ENCODE measurements around the gene UBA52. TPM values are rescaled to one million over a fixed set of nuclear protein-coding genes. Genes with fewer than 3 reads are reported as not detected.

The UBA52 gene
- total RNA-seq, 3 donors from 2014 or later, result 729 to 865 (median 831) TPM

DNA sequence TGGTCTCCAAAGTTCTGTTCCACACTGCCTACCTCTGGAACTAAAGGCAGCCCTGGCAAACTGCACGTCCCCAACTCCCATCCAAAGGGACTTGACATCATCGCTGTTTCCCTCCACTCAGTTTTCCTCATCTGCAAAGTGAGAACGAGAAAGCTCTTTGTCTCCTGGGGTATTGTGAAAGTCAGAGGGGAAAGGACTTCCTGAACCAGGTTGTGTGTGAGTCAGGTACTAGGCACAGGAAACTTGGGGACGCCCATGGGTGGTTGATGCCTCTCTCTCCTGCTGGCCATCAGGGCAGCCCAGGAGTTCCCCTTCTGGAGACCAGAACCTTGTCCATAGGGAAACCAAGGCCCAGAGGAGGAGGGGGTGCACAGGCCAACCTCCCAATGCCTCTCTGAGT lies 30.2 kb downstream of the UBA52 start:
- intact Hi-C loops (cut with DNase I; ENCODE audit: low total_unique reads), result no loop called here
- DNase-seq (ENCODE audit: low spot score in 2 of 2), result no peak
- Histone ChIP-seq H3K36me3 (no peaks in the 10 kb centered on the region), H3K27ac (no peak overlapping the region), H3K27me3 (peaks cover 6 to 30% of the 10 kb centered on the region in 2 donors), H3K4me1 (peaks cover 3 to 7% of the 10 kb centered on the region in 2 donors), H3K9me3 (no peaks in the 10 kb centered on the region), H3K4me3 (no peak overlapping the region)
- TF ChIP-seq POLR2AphosphoS5 (IDR thresholded peaks at IDR 0.05) (no peak), POLR2A (IDR thresholded peaks at IDR 0.05) (no peak)
- TF ChIP-seq, protein P1, sequence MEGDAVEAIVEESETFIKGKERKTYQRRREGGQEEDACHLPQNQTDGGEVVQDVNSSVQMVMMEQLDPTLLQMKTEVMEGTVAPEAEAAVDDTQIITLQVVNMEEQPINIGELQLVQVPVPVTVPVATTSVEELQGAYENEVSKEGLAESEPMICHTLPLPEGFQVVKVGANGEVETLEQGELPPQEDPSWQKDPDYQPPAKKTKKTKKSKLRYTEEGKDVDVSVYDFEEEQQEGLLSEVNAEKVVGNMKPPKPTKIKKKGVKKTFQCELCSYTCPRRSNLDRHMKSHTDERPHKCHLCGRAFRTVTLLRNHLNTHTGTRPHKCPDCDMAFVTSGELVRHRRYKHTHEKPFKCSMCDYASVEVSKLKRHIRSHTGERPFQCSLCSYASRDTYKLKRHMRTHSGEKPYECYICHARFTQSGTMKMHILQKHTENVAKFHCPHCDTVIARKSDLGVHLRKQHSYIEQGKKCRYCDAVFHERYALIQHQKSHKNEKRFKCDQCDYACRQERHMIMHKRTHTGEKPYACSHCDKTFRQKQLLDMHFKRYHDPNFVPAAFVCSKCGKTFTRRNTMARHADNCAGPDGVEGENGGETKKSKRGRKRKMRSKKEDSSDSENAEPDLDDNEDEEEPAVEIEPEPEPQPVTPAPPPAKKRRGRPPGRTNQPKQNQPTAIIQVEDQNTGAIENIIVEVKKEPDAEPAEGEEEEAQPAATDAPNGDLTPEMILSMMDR (IDR thresholded peaks at IDR 0.05), result no peak

- Histone ChIP-seq H3K4me1 (peaks cover 10 to 12% of the 10 kb centered on the region in 2 donors), H3K4me3 (peak overlapping the region; percentile 15 to 51 (median 20)), H3K27ac (no peak overlapping the region), H3K36me3 (no peaks in the 10 kb centered on the region), H3K27me3 (peaks cover 8 to 45% of the 10 kb centered on the region in 2 donors), H3K9me3 (no peaks in the 10 kb centered on the region)
- no peak for TF ChIP-seq POLR2AphosphoS5 (IDR thresholded peaks at IDR 0.05)
- no peak for TF ChIP-seq POLR2A (IDR thresholded peaks at IDR 0.05)
- TF ChIP-seq, protein P1 (IDR thresholded peaks at IDR 0.05), result no peak
- DNase-seq (ENCODE audit: low spot score in 2 of 2), result no peak
- intact Hi-C loops (cut with DNase I; ENCODE audit: low total_unique reads), result no loop called here
Observed at GRCh38 chr19:18603255-18603957, 31.7 kb downstream of the UBA52 start.

- Histone ChIP-seq H3K36me3 (no peaks in the 10 kb centered on the region), H3K27ac (no peak overlapping the region), H3K4me1 (peaks cover 10 to 12% of the 10 kb centered on the region in 2 donors), H3K27me3 (peaks cover 8 to 50% of the 10 kb centered on the region in 2 donors), H3K4me3 (peak overlapping the region; percentile 15 to 51 (median 20)), H3K9me3 (no peaks in the 10 kb centered on the region)
- no peak for DNase-seq (ENCODE audit: low spot score in 2 of 2)
- intact Hi-C loops (cut with DNase I; ENCODE audit: low total_unique reads), result no loop called here
- no peak for TF ChIP-seq POLR2AphosphoS5 (IDR thresholded peaks at IDR 0.05)
- TF ChIP-seq, protein P1 (IDR thresholded peaks at IDR 0.05), result no peak
- TF ChIP-seq POLR2A (IDR thresholded peaks at IDR 0.05), result no peak
Observed at GRCh38 chr19:18603958-18604819, 32.5 kb downstream of the UBA52 start.

GRCh38 chr19:18604820-18605159 lies 33.1 kb downstream of the UBA52 start:
- intact Hi-C loops (cut with DNase I; ENCODE audit: low total_unique reads), result no loop called here
- Histone ChIP-seq H3K27ac (no peak overlapping the region), H3K4me1 (peaks cover 10 to 12% of the 10 kb centered on the region in 2 donors), H3K4me3 (peak overlapping the region in 1 of 3 donors; percentile 51), H3K36me3 (no peaks in the 10 kb centered on the region), H3K27me3 (peaks cover 8 to 56% of the 10 kb centered on the region in 2 donors), H3K9me3 (no peaks in the 10 kb centered on the region)
- DNase-seq (ENCODE audit: low spot score in 2 of 2), result no peak
- TF ChIP-seq, protein P1 (IDR thresholded peaks at IDR 0.05), result no peak
- TF ChIP-seq POLR2AphosphoS5 (IDR thresholded peaks at IDR 0.05) (no peak), POLR2A (IDR thresholded peaks at IDR 0.05) (no peak)

DNA sequence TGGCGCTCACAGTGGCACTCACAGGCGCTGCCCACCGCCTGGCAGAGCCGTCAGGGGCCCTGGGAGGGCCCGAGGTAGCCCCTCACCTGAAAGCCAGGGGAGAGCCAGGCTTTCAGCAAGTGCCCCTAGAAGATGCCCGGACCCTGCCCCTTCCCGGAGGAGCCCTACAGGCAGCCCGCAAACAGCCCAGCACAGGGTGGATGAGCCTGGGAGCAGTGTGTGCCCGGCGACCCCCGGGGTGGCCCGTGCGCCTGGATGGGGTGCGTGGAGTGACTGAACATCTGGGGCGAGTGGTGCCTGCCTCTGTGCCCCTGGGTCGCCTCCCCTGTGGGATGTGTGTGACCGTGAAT lies 33.5 kb downstream of the UBA52 start:
- Histone ChIP-seq H3K27ac (no peak overlapping the region), H3K9me3 (no peaks in the 10 kb centered on the region), H3K36me3 (no peaks in the 10 kb centered on the region), H3K4me1 (peaks cover 10 to 12% of the 10 kb centered on the region in 2 donors), H3K4me3 (peak overlapping the region in 2 of 3 donors; percentile 51 to 59), H3K27me3 (peaks cover 12 to 59% of the 10 kb centered on the region in 2 donors)
- intact Hi-C loops (cut with DNase I; ENCODE audit: low total_unique reads), result no loop called here
- TF ChIP-seq, protein P1 (IDR thresholded peaks at IDR 0.05), result no peak
- no peak for DNase-seq (ENCODE audit: low spot score in 2 of 2)

Measured in breast epithelium (tissue), 4 donors.